ENCODE measurements around the gene CCDC183.
A peak's percentile ranks its signal among the peaks of the same experiment; 100 is the strongest.
"Not testable (repeated sequence)": the region's sequence is repeated elsewhere in the genome, so short reads cannot be mapped to it uniquely, and the experiment has no call there.

CCDC183 gene

GRCh38 chr9:136831002-136831719 is 35.0 kb downstream of the CCDC183 start:
- Histone ChIP-seq H3K36me3 (peaks cover 73 to 99% (median 90%) of the 10 kb centered on the region in 11 experiments), H3K4me2 (no peak overlapping the region), H3K4me3 (no peak overlapping the region), H3K4me1 (no peaks in the 10 kb centered on the region), H3K27ac (no peak overlapping the region), H3K9me3 (replicated peaks in 1 of 11) (no peaks in the 10 kb centered on the region), H3K9ac (no peak overlapping the region; a peak in 1 of 22 replicates), H3K27me3 (no peaks in the 10 kb centered on the region), H4K20me1 (peaks cover 0 to 97% (median 57%) of the 10 kb centered on the region in 11 experiments; a peak in 15 of 22 replicates)
- no peak for TF ChIP-seq Cebpa-rat (IDR thresholded peaks at IDR 0.05)

GRCh38 chr9:136831720-136832104 is 35.6 kb downstream of the CCDC183 start:
- H3K36me3 ChIP-seq, result peaks cover 69 to 99% (median 87%) of the 10 kb centered on the region in 11 experiments
- H3K27ac ChIP-seq, result no peak overlapping the region
- H3K4me2 ChIP-seq, result no peak overlapping the region
- no peaks in the 10 kb centered on the region for H3K27me3 ChIP-seq
- H3K4me1 ChIP-seq, result no peaks in the 10 kb centered on the region
- TF ChIP-seq Cebpa-rat (IDR thresholded peaks at IDR 0.05), result no peak
- no peak overlapping the region for H3K4me3 ChIP-seq
- peaks cover 0 to 97% (median 51%) of the 10 kb centered on the region in 11 experiments; a peak in 15 of 22 replicates for H4K20me1 ChIP-seq
- H3K9me3 ChIP-seq (replicated peaks in 1 of 11), result no peaks in the 10 kb centered on the region
- no peak overlapping the region for H3K9ac ChIP-seq

GRCh38 chr9:136832581-136832980 is 36.4 kb downstream of the CCDC183 start:
- H3K36me3 ChIP-seq, result peaks cover 60 to 97% (median 82%) of the 10 kb centered on the region in 11 experiments
- no peaks in the 10 kb centered on the region for H3K9me3 ChIP-seq (replicated peaks in 1 of 11)
- no peak for TF ChIP-seq Cebpa-rat (IDR thresholded peaks at IDR 0.05)

GRCh38 chr9:136833381-136834048 is 37.4 kb downstream of the CCDC183 start:
- not testable (repeated sequence) for H3K27me3 ChIP-seq; H3K9ac ChIP-seq; H3K4me2 ChIP-seq; H3K9me3 ChIP-seq (replicated peaks in 1 of 11); H3K4me3 ChIP-seq; H3K4me1 ChIP-seq; H3K27ac ChIP-seq
- peaks cover 51 to 97% (median 82%) of the 10 kb centered on the region in 11 experiments for H3K36me3 ChIP-seq
- peaks cover 0 to 94% (median 45%) of the 10 kb centered on the region in 11 experiments; a peak in 14 of 22 replicates for H4K20me1 ChIP-seq

More at GRCh38 chr9:136832581-136832980, 36.4 kb downstream of the CCDC183 start:
- no peaks in the 10 kb centered on the region for H3K27me3 ChIP-seq
- no peak overlapping the region for H3K4me2 ChIP-seq
- no peaks in the 10 kb centered on the region for H3K4me1 ChIP-seq
- H4K20me1 ChIP-seq, result peaks cover 0 to 94% (median 45%) of the 10 kb centered on the region in 11 experiments; a peak in 14 of 22 replicates
- H3K4me3 ChIP-seq, result no peak overlapping the region
- peak overlapping the region in 1 of 11 experiments; percentile 23; a peak in 1 of 22 replicates for H3K9ac ChIP-seq
- H3K27ac ChIP-seq, result no peak overlapping the region

GRCh38 chr9:136835162-136835931 is 39.2 kb downstream of the CCDC183 start:
- Histone ChIP-seq H3K9ac (no peak overlapping the region; a peak in 1 of 22 replicates), H3K27ac (no peak overlapping the region), H4K20me1 (peaks cover 0 to 95% (median 44%) of the 10 kb centered on the region in 11 experiments; a peak in 17 of 22 replicates), H3K4me2 (no peak overlapping the region), H3K36me3 (peaks cover 46 to 97% (median 82%) of the 10 kb centered on the region in 11 experiments), H3K4me3 (no peak overlapping the region), H3K4me1 (peaks cover 2 to 11% (median 5%) of the 10 kb centered on the region in 10 experiments; a peak in 15 of 20 replicates), H3K27me3 (no peaks in the 10 kb centered on the region), H3K9me3 (replicated peaks in 1 of 11) (no peaks in the 10 kb centered on the region)
- no peak for TF ChIP-seq Cebpa-rat (IDR thresholded peaks at IDR 0.05)

- Histone ChIP-seq H3K27me3 (no peaks in the 10 kb centered on the region), H3K4me2 (no peak overlapping the region), H3K9ac (no peak overlapping the region; a peak in 1 of 22 replicates), H3K9me3 (replicated peaks in 1 of 11) (no peaks in the 10 kb centered on the region), H3K36me3 (peaks cover 41 to 97% (median 80%) of the 10 kb centered on the region in 11 experiments), H3K4me3 (no peak overlapping the region), H3K27ac (no peak overlapping the region), H4K20me1 (peaks cover 0 to 95% (median 44%) of the 10 kb centered on the region in 11 experiments; a peak in 18 of 22 replicates), H3K4me1 (peaks cover 10 to 20% (median 14%) of the 10 kb centered on the region in 10 experiments)
- no peak for TF ChIP-seq Cebpa-rat (IDR thresholded peaks at IDR 0.05)
Observed at GRCh38 chr9:136835932-136836904, 40.1 kb downstream of the CCDC183 start.

GRCh38 chr9:136837146-136837855 is 41.2 kb downstream of the CCDC183 start:
- H3K27me3 ChIP-seq, result no peaks in the 10 kb centered on the region
- no peak overlapping the region for H3K4me3 ChIP-seq
- H3K4me2 ChIP-seq, result no peak overlapping the region
- H3K4me1 ChIP-seq, result peaks cover 21 to 31% (median 25%) of the 10 kb centered on the region in 10 experiments
- H3K9ac ChIP-seq, result no peak overlapping the region
- H4K20me1 ChIP-seq, result peaks cover 0 to 94% (median 44%) of the 10 kb centered on the region in 11 experiments; a peak in 20 of 22 replicates
- no peak for TF ChIP-seq Cebpa-rat (IDR thresholded peaks at IDR 0.05)
- no peak overlapping the region for H3K27ac ChIP-seq
- H3K9me3 ChIP-seq (replicated peaks in 1 of 11), result no peaks in the 10 kb centered on the region
- H3K36me3 ChIP-seq, result peaks cover 30 to 87% (median 70%) of the 10 kb centered on the region in 11 experiments

- H3K9ac ChIP-seq; H3K4me2 ChIP-seq; H3K9me3 ChIP-seq (replicated peaks in 1 of 11); H3K27ac ChIP-seq; H3K27me3 ChIP-seq; H3K4me3 ChIP-seq: not testable (repeated sequence)
- Histone ChIP-seq H3K36me3 (peaks cover 25 to 81% (median 64%) of the 10 kb centered on the region in 11 experiments; a peak in 21 of 22 replicates), H4K20me1 (peaks cover 0 to 88% (median 41%) of the 10 kb centered on the region in 11 experiments; a peak in 20 of 22 replicates), H3K4me1 (peaks cover 21 to 35% (median 29%) of the 10 kb centered on the region in 10 experiments)
Observed at GRCh38 chr9:136837856-136838277, 41.7 kb downstream of the CCDC183 start.

Data from BLaER1 treated with 17β-estradiol and CSF1 and Interleukin-3, amounts not matched to agents 10 nM and 100 nM (cell line).